GM23338 (cell line): ENCODE results near the gene FIGN. TPM values are rescaled to one million over a fixed set of nuclear protein-coding genes. Genes with fewer than 3 reads are reported as not detected.

Experiments used
- ATAC-seq: fragments of 200-7000 bp; cut with Tn5 transposase; 3 replicates; pipeline ENCODE4 v1.9.1; 2020
- DNase-seq: peaks from one replicate; pipeline ENCODE4 v3.0.0-alpha.2; 2015; ENCODE audit warnings: low spot score
- H2AFZ ChIP-seq: fragments of 200-600 bp; sonication (generic); 2 replicates; pipeline ENCODE4 v1.8.0; 2016; ENCODE audit warnings: antibody characterized with exemption, mild to moderate bottlenecking, moderate library complexity
- H3F3A ChIP-seq: fragments of 200-600 bp; sonication (generic); replicated peaks from 2 replicates; pipeline ENCODE4 v1.8.0; 2017; ENCODE audit warnings: antibody characterized with exemption, mixed run types, low read depth
- H3K27ac ChIP-seq: fragments of 200-600 bp; sonication (generic); 2 replicates; pipeline ENCODE4 v1.6.1; 2016; ENCODE audit warnings: low read depth
- H3K27me3 ChIP-seq: fragments of 200-600 bp; sonication (generic); 2 replicates; pipeline ENCODE4 v1.8.0; 2016; ENCODE audit warnings: mild to moderate bottlenecking, mixed run types, moderate library complexity; ENCODE audit not compliant: insufficient read depth
- H3K36me3 ChIP-seq: fragments of 200-600 bp; sonication (generic); 2 replicates; pipeline ENCODE4 v1.8.0; 2016; ENCODE audit warnings: mild to moderate bottlenecking; ENCODE audit not compliant: insufficient read depth
- H3K4me1 ChIP-seq: fragments of 200-600 bp; sonication (generic); 2 replicates; pipeline ENCODE4 v1.8.0; 2016; ENCODE audit warnings: mild to moderate bottlenecking, moderate library complexity; ENCODE audit not compliant: insufficient read depth
- H3K4me2 ChIP-seq: fragments of 200-600 bp; sonication (generic); 2 replicates; pipeline ENCODE4 v1.7.1; 2017; ENCODE audit warnings: mixed run types
- H3K4me3 ChIP-seq: fragments of 200-600 bp; sonication (generic); 2 replicates; pipeline ENCODE4 v1.6.1; 2016; ENCODE audit warnings: mixed run types
- H3K79me2 ChIP-seq: fragments of 200-600 bp; sonication (generic); replicated peaks from 2 replicates; pipeline ENCODE4 v1.8.0; 2017; ENCODE audit warnings: mild to moderate bottlenecking; ENCODE audit not compliant: insufficient read depth
- H3K9me2 ChIP-seq: fragments of 200-600 bp; sonication (generic); 2 replicates; pipeline ENCODE4 v1.8.0; 2017; ENCODE audit not compliant: insufficient read depth
- H4K20me1 ChIP-seq: fragments of 200-600 bp; sonication (generic); replicated peaks from 2 replicates; pipeline ENCODE4 v1.8.0; 2017; ENCODE audit warnings: mild to moderate bottlenecking; ENCODE audit not compliant: insufficient read depth
- H3K27ac Mint-ChIP-seq: 2 replicates; pipeline ENCODE4 v1.8.0; 2020; ENCODE audit warnings: inconsistent platforms, mild to moderate bottlenecking, moderate library complexity, mixed read lengths
- H3K27me3 Mint-ChIP-seq: 3 replicates; pipeline ENCODE4 v1.8.0; 2022; ENCODE audit warnings: low read depth, mild to moderate bottlenecking, moderate library complexity, mixed read lengths, inconsistent platforms; ENCODE audit not compliant: insufficient read depth, poor library complexity
- H3K36me3 Mint-ChIP-seq: 3 replicates; pipeline ENCODE4 v1.8.0; 2021; ENCODE audit warnings: low read depth, mild to moderate bottlenecking, inconsistent platforms, moderate library complexity, mixed read lengths
- H3K4me1 Mint-ChIP-seq: 3 replicates; pipeline ENCODE4 v1.8.0; 2020; ENCODE audit warnings: mild to moderate bottlenecking, inconsistent platforms, mixed read lengths
- H3K4me3 Mint-ChIP-seq: 3 replicates; pipeline ENCODE4 v1.8.0; 2021; ENCODE audit warnings: moderate library complexity, mild to moderate bottlenecking, inconsistent platforms, mixed read lengths
- H3K9me3 Mint-ChIP-seq: 3 replicates; pipeline ENCODE4 v1.8.0; 2020; ENCODE audit warnings: moderate library complexity, mild to moderate bottlenecking, inconsistent platforms, mixed read lengths
- CREB1 ChIP-seq: fragments of 250-450 bp; sonication (Bioruptor Pico); IDR thresholded peaks from 2 replicates; pipeline ENCODE4 v1.5.0; 2020; ENCODE audit warnings: low read depth, mild to moderate bottlenecking, moderate library complexity
- EZH2 ChIP-seq: fragments of 200-600 bp; sonication (generic); IDR thresholded peaks from one replicate; pipeline ENCODE4 v1.8.0; 2017; ENCODE audit warnings: antibody characterized with exemption, mild to moderate bottlenecking, low read depth; ENCODE audit not compliant: unreplicated experiment
- JUNB ChIP-seq: IDR thresholded peaks from one replicate; pipeline ENCODE4 v1.6.1; 2016; ENCODE audit warnings: antibody characterized with exemption; ENCODE audit not compliant: unreplicated experiment
- NANOG ChIP-seq: IDR thresholded peaks from 2 replicates; pipeline ENCODE4 v1.6.1; 2016; ENCODE audit warnings: antibody characterized with exemption, borderline replicate concordance
- REST ChIP-seq: IDR thresholded peaks from one replicate; pipeline ENCODE4 v1.6.1; 2018; ENCODE audit warnings: antibody characterized with exemption; ENCODE audit not compliant: unreplicated experiment
- STAT1 ChIP-seq: IDR thresholded peaks from one replicate; pipeline ENCODE4 v1.6.1; 2016; ENCODE audit warnings: antibody characterized with exemption; ENCODE audit not compliant: unreplicated experiment
- ZNF114 ChIP-seq: fragments of 250-450 bp; sonication (Bioruptor Pico); IDR thresholded peaks from 2 replicates; pipeline ENCODE4 v1.5.0; 2020; ENCODE audit warnings: mild to moderate bottlenecking, moderate library complexity
- ZNF331 ChIP-seq: fragments of 250-450 bp; sonication (Bioruptor Pico); IDR thresholded peaks from 2 replicates; pipeline ENCODE4 v1.5.0; 2020; ENCODE audit warnings: low read depth, mild to moderate bottlenecking, moderate library complexity
- ZNF462 ChIP-seq: fragments of 250-450 bp; sonication (Bioruptor Pico); IDR thresholded peaks from 2 replicates; pipeline ENCODE4 v1.5.0; 2020; ENCODE audit warnings: mild to moderate bottlenecking, moderate library complexity
- polyA plus RNA-seq: library from polyadenylated mRNA; unstranded; fragments of >200 nt; fragmentation: Nextera tagmentation; extraction: Ambion mirVana; gene quantifications from 2 replicates; pipeline ENCODE4 v1.2.1, GENCODE V29; 2016
- total RNA-seq: library from RNA; depleted of rRNA; stranded (reverse); fragments of >200 nt; shearing (Covaris generic); gene quantifications from 2 replicates; pipeline ENCODE4 v1.2.3, GENCODE V29; 2014

The FIGN gene
- total and polyA plus RNA-seq, 2 experiments from 2014 or later: 17.2 to 23.6 TPM

- Histone ChIP-seq H3K36me3 (no peaks in the 10 kb centered on the region), H3K4me2 (no peak overlapping the region), H3F3A (no peaks in the 10 kb centered on the region), H3K4me1 (peaks cover 10% of the 10 kb centered on the region), H3K4me3 (no peak overlapping the region), H2AFZ (no peak overlapping the region), H3K9me2 (no peaks in the 10 kb centered on the region), H3K27me3 (no peaks in the 10 kb centered on the region), H3K27ac (no peak overlapping the region), H3K79me2 (peaks cover 73% of the 10 kb centered on the region), H4K20me1 (peaks cover 12% of the 10 kb centered on the region)
- Mint-ChIP-seq H3K27ac (no peak overlapping the region), H3K4me3 (no peak overlapping the region), H3K27me3 (peaks cover 2% of the 10 kb centered on the region), H3K9me3 (no peaks in the 10 kb centered on the region), H3K4me1 (peaks cover 12% of the 10 kb centered on the region; the same call in 2 of the 3 replicates), H3K36me3 (no peaks in the 10 kb centered on the region)
- TF ChIP-seq STAT1: no peak
- no peak for TF ChIP-seq JUNB
- no peak for TF ChIP-seq ZNF114 (CRISPR knock-in tag)
- no peak for TF ChIP-seq EZH2
- no peak for TF ChIP-seq NANOG
- no peak for TF ChIP-seq ZNF462 (CRISPR knock-in tag)
- TF ChIP-seq ZNF331 (CRISPR knock-in tag): no peak
- TF ChIP-seq REST: no peak
- TF ChIP-seq CREB1 (CRISPR knock-in tag): no peak
- ATAC-seq: no peak
- DNase-seq: no peak
Measured at GRCh38 chr2:163723881-163724280, 11.9 kb downstream of the FIGN start.
